ENCODE measurements around the gene TMEM176B.

DNA sequence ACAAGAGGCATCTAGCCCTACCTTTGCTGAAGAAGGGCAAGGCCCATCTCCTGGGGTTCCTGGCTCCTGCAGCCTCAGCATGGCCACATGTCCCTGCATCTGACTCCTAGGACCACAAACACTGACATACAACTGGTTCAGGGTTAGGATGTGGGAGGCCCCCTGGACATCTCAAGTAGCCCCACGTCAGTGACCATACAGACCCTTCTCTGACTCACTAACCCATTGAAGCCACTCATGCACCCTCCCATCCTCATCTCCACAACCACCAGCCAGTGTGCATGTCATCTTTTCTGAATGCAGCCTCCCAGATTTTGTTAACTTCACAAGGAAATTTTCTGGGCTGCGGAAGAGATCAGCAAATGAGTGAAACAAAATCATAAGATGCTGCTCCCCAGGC lies 18.2 kb downstream of the TMEM176B start:
- no peak for TF ChIP-seq POLR2A (IDR thresholded peaks at IDR 0.05)
- TF ChIP-seq, protein P1, sequence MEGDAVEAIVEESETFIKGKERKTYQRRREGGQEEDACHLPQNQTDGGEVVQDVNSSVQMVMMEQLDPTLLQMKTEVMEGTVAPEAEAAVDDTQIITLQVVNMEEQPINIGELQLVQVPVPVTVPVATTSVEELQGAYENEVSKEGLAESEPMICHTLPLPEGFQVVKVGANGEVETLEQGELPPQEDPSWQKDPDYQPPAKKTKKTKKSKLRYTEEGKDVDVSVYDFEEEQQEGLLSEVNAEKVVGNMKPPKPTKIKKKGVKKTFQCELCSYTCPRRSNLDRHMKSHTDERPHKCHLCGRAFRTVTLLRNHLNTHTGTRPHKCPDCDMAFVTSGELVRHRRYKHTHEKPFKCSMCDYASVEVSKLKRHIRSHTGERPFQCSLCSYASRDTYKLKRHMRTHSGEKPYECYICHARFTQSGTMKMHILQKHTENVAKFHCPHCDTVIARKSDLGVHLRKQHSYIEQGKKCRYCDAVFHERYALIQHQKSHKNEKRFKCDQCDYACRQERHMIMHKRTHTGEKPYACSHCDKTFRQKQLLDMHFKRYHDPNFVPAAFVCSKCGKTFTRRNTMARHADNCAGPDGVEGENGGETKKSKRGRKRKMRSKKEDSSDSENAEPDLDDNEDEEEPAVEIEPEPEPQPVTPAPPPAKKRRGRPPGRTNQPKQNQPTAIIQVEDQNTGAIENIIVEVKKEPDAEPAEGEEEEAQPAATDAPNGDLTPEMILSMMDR (IDR thresholded peaks at IDR 0.05) = no peak
